Globus pallidus (tissue), 1 donor: ENCODE data around the gene CEP76.

Experiments used
- DNase-seq: peaks from one replicate; pipeline ENCODE4 v3.0.0-alpha.2; 2015; ENCODE audit warnings: low spot score

The CEP76 gene

DNA sequence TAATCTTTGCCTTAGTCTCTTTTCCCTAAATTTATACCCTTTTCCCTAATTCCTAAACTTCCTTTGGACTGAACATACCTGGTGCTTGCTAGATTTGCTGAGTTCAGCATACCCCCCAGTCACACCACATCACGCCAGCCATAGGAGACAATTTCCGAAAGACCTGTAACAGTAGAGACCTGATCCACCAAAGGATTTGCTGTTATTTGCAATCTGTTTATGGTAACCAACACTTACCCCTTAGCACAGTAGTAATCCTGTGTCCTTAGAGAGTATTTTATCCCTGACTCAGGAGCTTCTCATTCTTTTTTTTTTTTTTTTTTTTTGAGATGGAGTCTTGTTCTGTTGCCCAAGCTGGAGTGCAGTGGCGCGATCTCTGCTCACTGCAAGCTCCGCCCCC, 8.9 kb upstream of the CEP76 start:
- no peak for DNase-seq

GRCh38 chr18:12703664-12704063, 1.1 kb upstream of the CEP76 start:
- no peak for DNase-seq

DNA sequence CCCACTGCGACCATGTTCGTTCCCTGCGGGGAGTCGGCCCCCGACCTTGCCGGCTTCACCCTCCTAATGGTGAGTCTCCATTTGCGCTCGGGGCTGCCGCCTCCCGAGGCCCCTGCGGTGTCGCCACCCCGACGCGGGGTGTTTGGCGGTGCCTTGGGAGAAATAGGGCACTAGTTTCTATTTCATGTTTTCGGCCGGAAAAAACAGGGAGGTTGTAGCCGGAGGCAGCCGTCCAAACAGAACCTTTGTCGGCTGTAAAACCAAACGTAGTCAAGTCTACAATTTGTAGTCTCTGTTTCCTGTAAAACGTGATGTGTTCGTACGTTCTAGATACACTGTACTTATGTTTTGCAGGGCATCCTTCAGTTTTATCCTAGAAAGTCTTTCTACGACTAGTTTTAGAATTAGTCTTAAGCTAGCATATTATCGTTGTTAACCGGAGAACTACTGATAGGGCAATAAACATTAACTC, 609 bp upstream of the CEP76 start:
- no peak for DNase-seq

- no peak for DNase-seq
Measured at GRCh38 chr18:12701161-12701560, 1.4 kb downstream of the CEP76 start.

GRCh38 chr18:12699747-12700146, 2.8 kb downstream of the CEP76 start:
- no peak for DNase-seq

GRCh38 chr18:12694032-12694431, 8.5 kb downstream of the CEP76 start:
- DNase-seq = no peak

- DNase-seq = no peak
Measured at GRCh38 chr18:12692206-12692605, 10.3 kb downstream of the CEP76 start.

GRCh38 chr18:12689256-12689850, 13.2 kb downstream of the CEP76 start:
- DNase-seq = no peak

- no peak for DNase-seq
Measured at GRCh38 chr18:12686100-12686499, 16.4 kb downstream of the CEP76 start.

DNA sequence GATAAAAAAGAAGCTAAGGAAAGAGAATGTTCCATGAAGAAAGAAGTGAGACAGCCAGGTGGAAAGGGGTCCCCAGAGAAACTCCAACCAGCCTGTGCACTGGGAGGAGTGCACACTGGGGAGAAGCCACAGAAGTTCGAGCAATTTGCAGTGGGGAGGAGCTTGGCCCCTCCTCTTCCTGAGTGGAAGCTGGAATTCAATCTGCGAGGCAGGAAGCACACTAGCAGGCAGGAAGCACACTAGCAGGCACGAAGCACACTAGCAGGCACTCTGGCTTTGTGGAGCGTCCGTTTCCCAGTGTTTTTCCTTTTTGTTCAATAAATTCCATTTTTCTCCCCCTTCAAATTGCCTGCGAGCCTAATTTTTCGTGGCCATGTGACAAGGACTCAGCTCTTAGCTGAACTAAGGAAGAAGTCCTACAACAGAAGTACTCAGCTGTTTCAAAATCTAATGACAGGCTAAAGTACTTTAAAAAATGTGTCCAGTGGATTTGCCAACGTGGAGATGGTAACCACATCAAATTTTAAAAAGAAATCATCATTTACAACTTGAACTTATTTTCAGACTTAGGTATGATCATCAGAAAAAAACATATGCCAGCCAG, 23.2 kb downstream of the CEP76 start:
- peak; percentile 27 for DNase-seq

- no peak for DNase-seq
Measured at GRCh38 chr18:12668041-12668440, 34.5 kb downstream of the CEP76 start.

DNA sequence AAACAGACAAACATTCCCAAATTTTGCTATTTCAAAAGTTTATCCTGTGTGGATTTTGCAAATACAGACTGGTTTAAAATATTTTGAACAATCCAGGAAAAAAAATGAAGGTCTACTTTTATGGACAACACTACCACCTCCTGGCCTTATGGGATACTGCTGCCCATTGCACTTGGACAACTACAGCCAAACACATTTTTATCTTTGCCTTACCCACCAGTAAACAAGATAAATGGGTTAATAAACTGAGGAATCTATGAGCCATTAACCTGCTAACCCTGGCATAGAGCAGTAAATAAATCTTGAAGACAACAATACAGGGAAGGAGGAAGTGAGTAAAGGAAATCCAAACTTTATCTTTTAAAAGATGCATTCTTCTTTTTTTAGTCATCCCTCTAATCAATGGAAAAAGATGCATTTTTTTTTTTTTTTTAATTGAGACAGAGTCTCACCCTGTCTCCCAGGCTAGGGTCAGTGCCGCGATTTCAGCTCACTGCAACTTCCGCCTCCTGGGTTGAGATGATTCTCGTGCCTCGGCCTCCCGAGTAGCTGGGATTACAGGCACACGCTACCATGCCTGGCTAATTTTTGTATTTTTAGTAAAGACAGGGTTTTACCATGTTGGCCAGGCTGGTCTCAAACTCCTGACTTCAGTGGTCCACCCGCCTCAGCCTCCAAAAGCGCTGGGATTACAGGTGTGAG, 42.5 kb downstream of the CEP76 start:
- DNase-seq = peak; percentile 68

DNA sequence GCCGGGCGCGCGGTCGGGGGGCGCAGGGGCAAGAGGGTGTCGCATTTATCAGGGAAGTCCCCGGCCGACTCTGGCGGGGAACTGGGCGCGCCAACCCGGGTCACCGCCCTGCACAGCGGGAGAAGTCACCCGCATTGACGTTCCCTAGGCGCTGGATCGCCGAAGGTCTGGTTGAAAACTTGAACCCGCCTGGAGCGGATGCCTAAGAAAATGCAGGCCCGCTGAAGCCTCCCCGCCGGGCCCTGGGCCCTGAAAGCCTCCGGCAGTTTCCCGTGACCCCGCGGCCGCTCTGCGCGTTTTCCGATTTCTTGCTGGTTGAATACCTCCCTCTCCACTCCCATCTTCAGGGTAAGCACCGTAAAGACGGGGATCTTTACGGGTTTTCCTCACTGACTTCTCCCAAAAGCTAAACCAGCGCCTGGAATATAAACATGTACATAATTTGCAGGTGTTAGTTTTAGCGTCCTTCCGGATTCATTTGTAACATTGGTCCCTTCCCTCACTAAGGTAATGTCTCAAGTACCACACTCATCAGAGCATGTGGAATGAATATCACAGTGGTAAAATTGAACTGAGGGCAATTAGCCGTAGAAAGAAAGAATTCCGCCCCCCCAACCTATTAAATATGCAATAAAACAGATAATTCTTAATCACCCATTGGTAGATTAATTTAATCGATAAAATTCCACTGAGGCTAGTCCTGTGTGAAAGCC, 43.9 kb downstream of the CEP76 start:
- no peak for DNase-seq

GRCh38 chr18:12657684-12658425, 44.7 kb downstream of the CEP76 start, which contains the start of gene SPIRE1:
Gene SPIRE1 (minus strand): TSS chr18:12658107. CDS start chr18:12657866, 241 bp downstream.
- DNase-seq = peak; percentile 80

GRCh38 chr18:12656938-12657683, 45.4 kb downstream of the CEP76 start:
- DNase-seq = peak; percentile 37

GRCh38 chr18:12656605-12656937, 46.0 kb downstream of the CEP76 start:
- DNase-seq = no peak

DNA sequence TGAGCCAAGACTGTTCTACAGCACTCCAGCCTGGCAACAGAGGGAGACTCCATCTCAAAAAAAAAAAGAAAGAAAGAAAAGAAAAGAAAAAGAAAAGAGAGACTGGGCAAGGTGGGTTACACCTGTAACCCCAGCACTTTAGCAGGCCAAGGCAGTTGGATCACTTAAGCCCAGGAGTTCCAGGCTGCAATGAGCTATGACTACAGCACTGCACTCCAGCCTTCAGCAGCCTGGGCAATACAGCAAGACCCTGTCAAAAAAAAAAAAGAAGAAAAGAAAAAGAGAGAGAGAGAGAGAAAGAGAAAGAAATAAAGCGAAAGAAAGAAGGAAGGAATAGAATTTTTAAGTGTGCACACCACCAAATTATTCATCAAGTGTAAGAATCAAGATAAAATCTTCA, 47.6 kb downstream of the CEP76 start:
- no peak for DNase-seq

GRCh38 chr18:12652861-12653401, 49.6 kb downstream of the CEP76 start:
- DNase-seq = peak; percentile 55

- DNase-seq = no peak
Measured at GRCh38 chr18:12651651-12652050, 50.9 kb downstream of the CEP76 start.

GRCh38 chr18:12647773-12648172, 54.8 kb downstream of the CEP76 start:
- no peak for DNase-seq

- peak; percentile 69 for DNase-seq
Measured at GRCh38 chr18:12645751-12646203, 56.7 kb downstream of the CEP76 start.
